ENCODE measurements around the gene RANBP3.

RANBP3 gene

GRCh38 chr19:5983367-5983955 lies 5.5 kb upstream of the RANBP3 start:
- Histone ChIP-seq H3K4me3 (ENCODE audit: low read length) (no peak overlapping the region), H3K9me3 (replicated peaks; ENCODE audit: low read length) (no peaks in the 10 kb centered on the region), H3K36me3 (ENCODE audit: insufficient read depth, low read length) (no peaks in the 10 kb centered on the region), H3K9ac (ENCODE audit: low read depth, low read length) (no peak overlapping the region), H3K4me1 (ENCODE audit: control insufficient read depth, insufficient read depth, low read length) (peaks cover 30% of the 10 kb centered on the region), H3K27me3 (ENCODE audit: control insufficient read depth, insufficient read depth, low read length) (no peaks in the 10 kb centered on the region), H3K4me2 (ENCODE audit: low read length) (no peak overlapping the region)

GRCh38 chr19:5978606-5979552 lies 939 bp upstream of the RANBP3 start:
- Histone ChIP-seq H3K4me1 (ENCODE audit: control insufficient read depth, insufficient read depth, low read length) (peaks cover 39% of the 10 kb centered on the region), H3K4me3 (ENCODE audit: low read length) (peak overlapping the region; percentile 97), H3K36me3 (ENCODE audit: insufficient read depth, low read length) (peaks cover 12% of the 10 kb centered on the region), H3K4me2 (ENCODE audit: low read length) (peak overlapping the region; percentile 93), H3K27me3 (ENCODE audit: control insufficient read depth, insufficient read depth, low read length) (no peaks in the 10 kb centered on the region), H3K9me3 (replicated peaks; ENCODE audit: low read length) (no peaks in the 10 kb centered on the region), H3K9ac (ENCODE audit: low read depth, low read length) (peak overlapping the region; percentile 81)

GRCh38 chr19:5977222-5977784 lies 637 bp downstream of the RANBP3 start:
- H3K4me2 ChIP-seq (ENCODE audit: low read length): peak overlapping the region; percentile 97
- no peaks in the 10 kb centered on the region for H3K9me3 ChIP-seq (replicated peaks; ENCODE audit: low read length)
- H3K4me1 ChIP-seq (ENCODE audit: control insufficient read depth, insufficient read depth, low read length): peaks cover 39% of the 10 kb centered on the region
- no peaks in the 10 kb centered on the region for H3K27me3 ChIP-seq (ENCODE audit: control insufficient read depth, insufficient read depth, low read length)
- H3K4me3 ChIP-seq (ENCODE audit: low read length): peak overlapping the region; percentile 97
- H3K36me3 ChIP-seq (ENCODE audit: insufficient read depth, low read length): peaks cover 16% of the 10 kb centered on the region
- H3K9ac ChIP-seq (ENCODE audit: low read depth, low read length): peak overlapping the region; percentile 99

- H3K9me3 ChIP-seq (replicated peaks; ENCODE audit: low read length): no peaks in the 10 kb centered on the region
- H3K4me3 ChIP-seq (ENCODE audit: low read length): peak overlapping the region; percentile 97
- peaks cover 16% of the 10 kb centered on the region for H3K36me3 ChIP-seq (ENCODE audit: insufficient read depth, low read length)
- no peaks in the 10 kb centered on the region for H3K27me3 ChIP-seq (ENCODE audit: control insufficient read depth, insufficient read depth, low read length)
- H3K4me2 ChIP-seq (ENCODE audit: low read length): peak overlapping the region; percentile 97
- H3K4me1 ChIP-seq (ENCODE audit: control insufficient read depth, insufficient read depth, low read length): peaks cover 39% of the 10 kb centered on the region
- H3K9ac ChIP-seq (ENCODE audit: low read depth, low read length): peak overlapping the region; percentile 99
These were observed 1.2 kb downstream of the RANBP3 start for GRCh38 chr19:5976768-5977167.

- Histone ChIP-seq H3K27me3 (ENCODE audit: control insufficient read depth, insufficient read depth, low read length) (no peaks in the 10 kb centered on the region), H3K4me2 (ENCODE audit: low read length) (no peak overlapping the region), H3K9ac (ENCODE audit: low read depth, low read length) (no peak overlapping the region), H3K36me3 (ENCODE audit: insufficient read depth, low read length) (peaks cover 16% of the 10 kb centered on the region), H3K9me3 (replicated peaks; ENCODE audit: low read length) (no peaks in the 10 kb centered on the region), H3K4me3 (ENCODE audit: low read length) (no peak overlapping the region), H3K4me1 (ENCODE audit: control insufficient read depth, insufficient read depth, low read length) (peaks cover 39% of the 10 kb centered on the region)
These were observed 2.6 kb downstream of the RANBP3 start for GRCh38 chr19:5975388-5975728.

- Histone ChIP-seq H3K36me3 (ENCODE audit: insufficient read depth, low read length) (peaks cover 16% of the 10 kb centered on the region), H3K4me2 (ENCODE audit: low read length) (no peak overlapping the region), H3K4me1 (ENCODE audit: control insufficient read depth, insufficient read depth, low read length) (peaks cover 35% of the 10 kb centered on the region), H3K9ac (ENCODE audit: low read depth, low read length) (no peak overlapping the region), H3K4me3 (ENCODE audit: low read length) (no peak overlapping the region), H3K27me3 (ENCODE audit: control insufficient read depth, insufficient read depth, low read length) (no peaks in the 10 kb centered on the region), H3K9me3 (replicated peaks; ENCODE audit: low read length) (no peaks in the 10 kb centered on the region)
These were observed 3.1 kb downstream of the RANBP3 start for GRCh38 chr19:5974721-5975387.

GRCh38 chr19:5973867-5974635 lies 3.9 kb downstream of the RANBP3 start:
- Histone ChIP-seq H3K27me3 (ENCODE audit: control insufficient read depth, insufficient read depth, low read length) (no peaks in the 10 kb centered on the region), H3K4me2 (ENCODE audit: low read length) (no peak overlapping the region), H3K4me3 (ENCODE audit: low read length) (no peak overlapping the region), H3K9ac (ENCODE audit: low read depth, low read length) (no peak overlapping the region), H3K4me1 (ENCODE audit: control insufficient read depth, insufficient read depth, low read length) (peaks cover 32% of the 10 kb centered on the region), H3K9me3 (replicated peaks; ENCODE audit: low read length) (no peaks in the 10 kb centered on the region), H3K36me3 (ENCODE audit: insufficient read depth, low read length) (peaks cover 16% of the 10 kb centered on the region)

GRCh38 chr19:5973376-5973775 lies 4.6 kb downstream of the RANBP3 start:
- Histone ChIP-seq H3K4me1 (ENCODE audit: control insufficient read depth, insufficient read depth, low read length) (peaks cover 33% of the 10 kb centered on the region), H3K9ac (ENCODE audit: low read depth, low read length) (no peak overlapping the region)

GRCh38 chr19:5972355-5972731 lies 5.6 kb downstream of the RANBP3 start:
- H3K4me2 ChIP-seq (ENCODE audit: low read length): no peak overlapping the region
- no peaks in the 10 kb centered on the region for H3K27me3 ChIP-seq (ENCODE audit: control insufficient read depth, insufficient read depth, low read length)
- H3K9me3 ChIP-seq (replicated peaks; ENCODE audit: low read length): no peaks in the 10 kb centered on the region
- peaks cover 16% of the 10 kb centered on the region for H3K36me3 ChIP-seq (ENCODE audit: insufficient read depth, low read length)
- H3K4me1 ChIP-seq (ENCODE audit: control insufficient read depth, insufficient read depth, low read length): peaks cover 37% of the 10 kb centered on the region
- H3K9ac ChIP-seq (ENCODE audit: low read depth, low read length): no peak overlapping the region
- no peak overlapping the region for H3K4me3 ChIP-seq (ENCODE audit: low read length)

More at GRCh38 chr19:5973376-5973775, 4.6 kb downstream of the RANBP3 start:
- peaks cover 16% of the 10 kb centered on the region for H3K36me3 ChIP-seq (ENCODE audit: insufficient read depth, low read length)
- no peak overlapping the region for H3K4me3 ChIP-seq (ENCODE audit: low read length)
- no peaks in the 10 kb centered on the region for H3K9me3 ChIP-seq (replicated peaks; ENCODE audit: low read length)
- H3K27me3 ChIP-seq (ENCODE audit: control insufficient read depth, insufficient read depth, low read length): no peaks in the 10 kb centered on the region
- H3K4me2 ChIP-seq (ENCODE audit: low read length): no peak overlapping the region

GRCh38 chr19:5971714-5972354 lies 6.1 kb downstream of the RANBP3 start:
- H3K4me1 ChIP-seq (ENCODE audit: control insufficient read depth, insufficient read depth, low read length): peaks cover 34% of the 10 kb centered on the region
- peaks cover 18% of the 10 kb centered on the region for H3K36me3 ChIP-seq (ENCODE audit: insufficient read depth, low read length)
- H3K27me3 ChIP-seq (ENCODE audit: control insufficient read depth, insufficient read depth, low read length): no peaks in the 10 kb centered on the region
- H3K9me3 ChIP-seq (replicated peaks; ENCODE audit: low read length): no peaks in the 10 kb centered on the region
- H3K9ac ChIP-seq (ENCODE audit: low read depth, low read length): no peak overlapping the region
- H3K4me3 ChIP-seq (ENCODE audit: low read length): no peak overlapping the region
- H3K4me2 ChIP-seq (ENCODE audit: low read length): no peak overlapping the region
